Stimulated activated CD4-positive, alpha-beta T cell treated with anti-CD3 and anti-CD28 coated beads, Interleukin-4, amount 100 ng/mL, for 1 hour (primary cell): ENCODE data around the gene STK38.
A peak's percentile ranks its signal among the peaks of the same experiment; 100 is the strongest.

Experiments
- DNase-seq: peaks from one replicate; pipeline ENCODE4 v3.0.0-alpha.2; 2020

Gene STK38

GRCh38 chr6:36563237-36563927, 16.1 kb upstream of the STK38 start:
- no peak for DNase-seq

- no peak for DNase-seq
Observed at GRCh38 chr6:36560822-36561221, 13.5 kb upstream of the STK38 start.

GRCh38 chr6:36559011-36559793, 11.9 kb upstream of the STK38 start:
- DNase-seq = no peak

- DNase-seq = no peak
Observed at GRCh38 chr6:36556281-36556680, 9.0 kb upstream of the STK38 start.

- no peak for DNase-seq
Observed at GRCh38 chr6:36555750-36556252, 8.5 kb upstream of the STK38 start.

- no peak for DNase-seq
Observed at GRCh38 chr6:36550473-36551000, 3.3 kb upstream of the STK38 start.

GRCh38 chr6:36548401-36548743, 1.1 kb upstream of the STK38 start:
- DNase-seq = no peak

GRCh38 chr6:36547646-36548400, 544 bp upstream of the STK38 start:
- DNase-seq = no peak

- no peak for DNase-seq
Observed at GRCh38 chr6:36546308-36546919, 865 bp downstream of the STK38 start.

- no peak for DNase-seq
Observed at GRCh38 chr6:36545767-36546307, 1.4 kb downstream of the STK38 start.

- peak; percentile 17 for DNase-seq
Observed at GRCh38 chr6:36544228-36544627, 3.1 kb downstream of the STK38 start.

- DNase-seq = no peak
Observed at GRCh38 chr6:36542041-36542440, 5.2 kb downstream of the STK38 start.

- DNase-seq = no peak
Observed at GRCh38 chr6:36539814-36540568, 7.3 kb downstream of the STK38 start.

GRCh38 chr6:36536873-36537547, 10.3 kb downstream of the STK38 start:
- no peak for DNase-seq

GRCh38 chr6:36533321-36533720, 14.0 kb downstream of the STK38 start:
- DNase-seq = no peak

- DNase-seq = no peak
Observed at GRCh38 chr6:36526066-36526465, 21.2 kb downstream of the STK38 start.

GRCh38 chr6:36525346-36525745, 21.9 kb downstream of the STK38 start:
- DNase-seq = no peak

- DNase-seq = no peak
Observed at GRCh38 chr6:36524871-36525270, 22.4 kb downstream of the STK38 start.

- no peak for DNase-seq
Observed at GRCh38 chr6:36523936-36524499, 23.3 kb downstream of the STK38 start.

GRCh38 chr6:36523451-36523850, 23.8 kb downstream of the STK38 start:
- DNase-seq = no peak

- DNase-seq = no peak
Observed at GRCh38 chr6:36519352-36519751, 27.9 kb downstream of the STK38 start.
